BJ (cell line): ENCODE results near the gene LAMA5. TPM values are rescaled to one million over a fixed set of nuclear protein-coding genes. Genes with fewer than 3 reads are reported as not detected.

ENCODE experiments used
- CTCF ChIA-PET: fragments of 350-600 bp; formaldehyde crosslinking; extraction: SDS; loops from one replicate; lab custom pipeline; 2021; ENCODE audit warnings: antibody characterized with exemption, inconsistent platforms; lab: Yijun Ruan, JAX
- POLR2A ChIA-PET: fragments of 300-600 bp; sonication (Branson Sonifier 250); formaldehyde crosslinking; extraction: SDS; loops from one replicate; lab custom pipeline; 2021; ENCODE audit warnings: antibody characterized with exemption; lab: Charles Lee
- DNase-seq: peaks from one replicate; pipeline ENCODE4 v3.0.0-alpha.2; 2011; ENCODE audit warnings: low read depth
- H3K27me3 ChIP-seq: 2 replicates; pipeline ENCODE4 v1.6.0; 2011; ENCODE audit warnings: low read length; ENCODE audit not compliant: control insufficient read depth, insufficient read depth
- H3K36me3 ChIP-seq: 2 replicates; pipeline ENCODE4 v1.5.1; 2011; ENCODE audit warnings: low read length; ENCODE audit not compliant: control insufficient read depth, insufficient read depth
- H3K4me3 ChIP-seq: 2 replicates; pipeline ENCODE4 v1.5.1; 2011; ENCODE audit warnings: low read depth, mild to moderate bottlenecking, control low read depth, low read length
- CTCF ChIP-seq: IDR thresholded peaks from 2 replicates; pipeline ENCODE4 v1.5.1; 2011; ENCODE audit warnings: low read depth, mild to moderate bottlenecking, control low read depth, inconsistent platforms, low read length, moderate library complexity; ENCODE audit not compliant: insufficient read depth
- polyA plus RNA-seq: library from polyadenylated mRNA; depleted of rRNA; stranded (reverse); fragments of >200 nt; gene quantifications from 2 replicates; pipeline ENCODE4 v1.2.3, GENCODE V29; 2011

Gene LAMA5
- polyA plus RNA-seq, 1 experiment, result 1.1 TPM

GRCh38 chr20:62293111-62293784 lies 73.9 kb downstream of the LAMA5 start:
- DNase-seq, result no peak
- Histone ChIP-seq H3K36me3 (peaks cover 34% of the 10 kb centered on the region), H3K27me3 (no peaks in the 10 kb centered on the region), H3K4me3 (no peak overlapping the region)
- ChIA-PET CTCF (interaction anchor here (1.2 to 1.3 kb wide), 2 partner anchors 9 to 89 kb away, joined by 3 to 6 read pairs; partner anchors contain the start of gene ADRM1), POLR2A (no interaction called here)
- no peak for TF ChIP-seq CTCF

- H3K36me3 ChIP-seq, result peaks cover 36% of the 10 kb centered on the region
- DNase-seq, result no peak
- CTCF ChIA-PET, result interaction anchor here (1.3 kb wide), 1 partner anchor 10 kb away, joined by 6 read pairs; the partner anchor contains the start of gene ADRM1
- no peak for TF ChIP-seq CTCF
- no peaks in the 10 kb centered on the region for H3K27me3 ChIP-seq
- POLR2A ChIA-PET, result no interaction called here
- no peak overlapping the region for H3K4me3 ChIP-seq
Measured at GRCh38 chr20:62292108-62292507, 75.0 kb downstream of the LAMA5 start.

- ChIA-PET POLR2A (no interaction called here), CTCF (interaction anchor here (0.6 to 1.5 kb wide), 4 partner anchors 9 to 160 kb away, joined by 3 to 6 read pairs (median 3); partner anchors contain the start of gene ADRM1)
- no peak for DNase-seq
- no peak overlapping the region for H3K4me3 ChIP-seq
- peaks cover 37% of the 10 kb centered on the region for H3K36me3 ChIP-seq
- no peaks in the 10 kb centered on the region for H3K27me3 ChIP-seq
- no peak for TF ChIP-seq CTCF
Measured at GRCh38 chr20:62291251-62292066, 75.7 kb downstream of the LAMA5 start.

- POLR2A ChIA-PET, result interaction anchor here (0.6 kb wide), 1 partner anchor 91 kb away, joined by 3 read pairs; no protein-coding TSS in a partner anchor
- Histone ChIP-seq H3K4me3 (no peak overlapping the region), H3K27me3 (no peaks in the 10 kb centered on the region), H3K36me3 (peaks cover 33% of the 10 kb centered on the region)
- CTCF ChIA-PET, result interaction anchor here (1.5 kb wide), 1 partner anchor 12 kb away, joined by 3 read pairs; the partner anchor contains the start of gene ADRM1
- TF ChIP-seq CTCF, result no peak
- no peak for DNase-seq
Measured at GRCh38 chr20:62289898-62290297, 77.2 kb downstream of the LAMA5 start.

- Histone ChIP-seq H3K27me3 (no peaks in the 10 kb centered on the region), H3K4me3 (no peak overlapping the region), H3K36me3 (peaks cover 32% of the 10 kb centered on the region)
- DNase-seq, result no peak
- ChIA-PET POLR2A (no interaction called here), CTCF (no interaction called here)
- no peak for TF ChIP-seq CTCF
Measured at GRCh38 chr20:62289131-62289530, 78.0 kb downstream of the LAMA5 start.
